Lower leg skin (tissue), 4 donors: ENCODE results near the gene CCNJ. TPM values are rescaled to one million over a fixed set of nuclear protein-coding genes. Genes with fewer than 3 reads are reported as not detected.

Experiments used
- DNase-seq, 2 donors: peaks; one replicate each; pipeline ENCODE4 v3.0.0-alpha.2; 2019; ENCODE audit warnings: low spot score in 2 of 2
- H3K4me3 ChIP-seq: fragments of 200-600 bp; sonication (generic); 2 replicates; pipeline ENCODE4 v1.5.1; 2017; ENCODE audit warnings: mild to moderate bottlenecking, low read depth; ENCODE audit not compliant: poor library complexity, severe bottlenecking
- POLR2A ChIP-seq, 2 donors: fragments of 450-650 bp; IDR thresholded peaks; one replicate each; pipeline ENCODE4 v1.6.1; 2016 to 2017; ENCODE audit warnings: antibody characterized with exemption in 2 of 2, mild to moderate bottlenecking in 1 of 2, moderate library complexity in 1 of 2
- WGBS, 2 donors: methylation state at CpG; one replicate each; pipeline ENCODE4 v1.1.5; 2018; 5-methylcytosine and 5-hydroxymethylcytosine counted together
- intact Hi-C: fragments of 100-400 bp; cut with DNase I; formaldehyde crosslinking; loops from one replicate; pipeline ENCODE4 v1.15.0; 2023; ENCODE audit warnings: low total_unique reads
- microRNA-seq, 2 donors: library from miRNA; unstranded; fragments of <30 nt; microRNA quantifications; one replicate each; pipeline ENCODE4, GENCODE V29; 2016; ENCODE audit warnings: borderline replicate concordance in 2 of 2, borderline number of aligned reads in 1 of 2
- total RNA-seq, 4 donors: library from RNA; depleted of rRNA; stranded (reverse); fragments of >200 nt; gene quantifications; one replicate each; pipeline ENCODE4 v1.1.0, GENCODE V29; 2016
- TF ChIP-seq, protein P1 (sequence below), 3 donors: fragments of 450-650 bp; IDR thresholded peaks; one replicate each; pipeline ENCODE4 v1.5.1; 2016; ENCODE audit warnings: antibody characterized with exemption in 3 of 3, mild to moderate bottlenecking in 3 of 3, moderate library complexity in 2 of 3

The CCNJ gene
- total RNA-seq, 4 donors from 2014 or later = 2.1 to 3.6 (median 3.0) TPM

- WGBS, 2 donors = 55 to 56% methylated on average over 2 of the region's 2 CpGs
- TF ChIP-seq POLR2A (IDR thresholded peaks at IDR 0.05) = no peak
- TF ChIP-seq, protein P1, sequence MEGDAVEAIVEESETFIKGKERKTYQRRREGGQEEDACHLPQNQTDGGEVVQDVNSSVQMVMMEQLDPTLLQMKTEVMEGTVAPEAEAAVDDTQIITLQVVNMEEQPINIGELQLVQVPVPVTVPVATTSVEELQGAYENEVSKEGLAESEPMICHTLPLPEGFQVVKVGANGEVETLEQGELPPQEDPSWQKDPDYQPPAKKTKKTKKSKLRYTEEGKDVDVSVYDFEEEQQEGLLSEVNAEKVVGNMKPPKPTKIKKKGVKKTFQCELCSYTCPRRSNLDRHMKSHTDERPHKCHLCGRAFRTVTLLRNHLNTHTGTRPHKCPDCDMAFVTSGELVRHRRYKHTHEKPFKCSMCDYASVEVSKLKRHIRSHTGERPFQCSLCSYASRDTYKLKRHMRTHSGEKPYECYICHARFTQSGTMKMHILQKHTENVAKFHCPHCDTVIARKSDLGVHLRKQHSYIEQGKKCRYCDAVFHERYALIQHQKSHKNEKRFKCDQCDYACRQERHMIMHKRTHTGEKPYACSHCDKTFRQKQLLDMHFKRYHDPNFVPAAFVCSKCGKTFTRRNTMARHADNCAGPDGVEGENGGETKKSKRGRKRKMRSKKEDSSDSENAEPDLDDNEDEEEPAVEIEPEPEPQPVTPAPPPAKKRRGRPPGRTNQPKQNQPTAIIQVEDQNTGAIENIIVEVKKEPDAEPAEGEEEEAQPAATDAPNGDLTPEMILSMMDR (IDR thresholded peaks at IDR 0.05) = no peak
- DNase-seq = no peak
- intact Hi-C loops = no loop called here
- no peak overlapping the region for H3K4me3 ChIP-seq
Observed at GRCh38 chr10:96093948-96094347, 50.6 kb downstream of the CCNJ start.

DNA sequence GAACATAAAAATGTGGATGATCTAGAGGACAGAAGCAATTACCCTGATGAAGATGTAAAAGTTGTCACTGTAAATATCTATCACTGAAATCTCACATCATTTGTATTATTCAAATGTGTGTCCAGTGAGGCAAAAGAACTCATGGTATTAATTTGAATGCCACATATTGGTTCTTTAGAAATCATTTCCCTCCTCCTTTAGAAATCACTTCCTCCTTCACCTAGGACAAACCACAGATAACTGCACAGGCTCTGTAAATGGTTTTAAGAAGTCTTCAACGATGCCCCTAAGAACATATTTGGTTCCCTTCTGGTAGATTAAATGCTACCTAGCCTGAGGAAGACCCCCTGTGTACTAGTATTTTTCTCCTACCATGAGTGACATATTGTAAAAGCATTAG lies 53.6 kb downstream of the CCNJ start:
- DNase-seq = no peak
- H3K4me3 ChIP-seq = no peak overlapping the region
- TF ChIP-seq, protein P1 (IDR thresholded peaks at IDR 0.05) = no peak
- TF ChIP-seq POLR2A (IDR thresholded peaks at IDR 0.05) = no peak
- intact Hi-C loops = no loop called here
- 62 to 78% methylated on average over 1 of the region's 1 CpG for WGBS, 2 donors

GRCh38 chr10:96097865-96098264 lies 54.5 kb downstream of the CCNJ start:
- DNase-seq = no peak
- 83 to 87% methylated on average over 3 of the region's 3 CpGs for WGBS, 2 donors
- H3K4me3 ChIP-seq = no peak overlapping the region
- intact Hi-C loops = no loop called here
- TF ChIP-seq, protein P1 (IDR thresholded peaks at IDR 0.05) = no peak
- TF ChIP-seq POLR2A (IDR thresholded peaks at IDR 0.05) = no peak

DNA sequence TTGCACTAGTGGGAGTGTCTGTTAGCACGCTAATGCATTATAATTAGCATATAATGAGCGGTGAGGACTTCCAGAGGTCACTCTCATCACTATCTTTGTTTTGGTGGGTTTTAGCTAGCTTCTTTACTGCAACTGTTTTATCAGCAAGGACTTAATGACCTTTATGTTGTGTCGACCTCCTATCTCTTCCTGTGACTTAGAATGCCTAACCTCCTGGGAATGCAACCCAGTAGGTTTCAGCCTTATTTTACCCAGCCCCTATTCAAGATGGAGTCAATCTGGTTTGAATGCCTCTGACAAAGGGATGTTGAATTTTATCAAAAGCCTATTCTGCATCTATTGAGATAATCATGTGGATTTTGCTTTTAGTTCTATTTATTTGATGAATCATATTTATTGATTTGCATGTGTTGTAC lies 64.2 kb downstream of the CCNJ start:
- H3K4me3 ChIP-seq = no peak overlapping the region
- 61 to 62% methylated on average over 3 of the region's 3 CpGs for WGBS, 2 donors
- intact Hi-C loops = loop anchor here (5.0 kb wide), 1 partner anchor 1975 kb away; no protein-coding TSS in a partner anchor
- no peak for DNase-seq
- TF ChIP-seq POLR2A (IDR thresholded peaks at IDR 0.05) = no peak
- TF ChIP-seq, protein P1 (IDR thresholded peaks at IDR 0.05) = no peak

Small RNA genes lying within 50 kb of the gene (microRNA-seq; reads per million reads assigned to microRNA genes)
- 11.3 to 11.5 reads per million in 2 donors for gene MIR3157

Other genes starting within 250 kb of the CCNJ start
- gene CC2D2B, start 135.6 kb upstream of the CCNJ start, total RNA-seq = under 1 TPM in 2 of 4 donors, not detected in 2; 0.12 to 0.94 TPM
- gene ZNF518A, start 86.7 kb downstream of the CCNJ start, total RNA-seq = 10 to 100 TPM in 1 of 4 donors, 1 to 10 TPM in 3; 6.7 to 12.1 (median 8.3) TPM
- gene BLNK, start 228.0 kb downstream of the CCNJ start, total RNA-seq = 10 to 100 TPM in 2 of 4 donors, 1 to 10 TPM in 2; 2.4 to 13.3 (median 7.7) TPM